ENCODE results near the gene FERMT3. TPM values are rescaled to one million over a fixed set of nuclear protein-coding genes. Genes with fewer than 3 reads are reported as not detected.
A peak's percentile ranks its signal among the peaks of the same experiment; 100 is the strongest.

FERMT3 gene
- total and polyA plus RNA-seq, 2 of the 13 experiments (the other 11 are each of a cell fraction or from before 2014, with no cell fraction given), result 0.29 TPM; not detected in 1

DNA sequence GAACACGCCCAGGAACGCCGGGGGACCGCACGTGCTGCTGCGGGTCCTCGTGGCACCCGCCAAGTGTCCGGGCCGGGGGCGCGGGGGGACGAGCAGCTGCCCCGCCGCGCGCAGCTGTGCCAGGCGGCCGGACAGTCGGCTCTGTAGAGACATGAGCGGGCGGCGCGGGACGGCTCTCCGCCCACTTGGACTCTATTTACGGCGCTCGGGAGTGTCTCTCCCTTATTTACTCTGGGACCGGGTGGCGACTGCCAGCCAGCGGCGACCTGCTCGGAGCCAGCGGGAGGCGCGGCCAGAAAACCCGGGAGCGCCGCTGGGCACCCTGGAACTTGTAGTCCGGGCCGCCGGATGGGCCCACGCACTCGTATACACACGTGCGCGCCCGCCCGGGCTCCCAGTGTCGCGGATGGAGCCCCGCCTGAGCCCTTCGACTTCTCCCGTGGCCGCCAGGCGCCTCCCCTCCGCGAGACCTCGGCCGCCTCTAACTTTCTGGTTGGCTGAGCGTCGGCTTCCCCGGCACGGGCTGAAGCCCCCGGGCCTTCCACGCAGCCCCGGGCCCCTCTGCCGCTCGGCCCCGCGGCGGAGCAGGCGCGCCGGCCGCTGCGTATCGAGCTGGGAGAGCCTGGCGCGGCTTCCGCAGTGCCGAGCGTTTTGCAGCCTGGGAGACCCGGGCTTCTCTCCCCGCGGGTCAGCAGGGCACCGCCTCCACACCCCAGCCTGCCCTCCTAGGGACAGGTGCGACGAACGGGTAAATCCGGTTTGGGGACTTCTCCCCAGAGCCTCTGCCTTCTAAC, 40.5 kb upstream of the FERMT3 start, which contains the start of gene MACROD1 (continued):
- 0 out of 2 replicates have a peak, but pooled peaks have one; percentile 25 for TF ChIP-seq HMGXB3 (CRISPR knock-in tag; IDR thresholded peaks at IDR 0.05; ENCODE audit: borderline replicate concordance)
- peak; percentile 60; the same call in 1 of the 2 replicates for TF ChIP-seq ZBTB7B (CRISPR knock-in tag; IDR thresholded peaks at IDR 0.05)
- TF ChIP-seq, protein P1, sequence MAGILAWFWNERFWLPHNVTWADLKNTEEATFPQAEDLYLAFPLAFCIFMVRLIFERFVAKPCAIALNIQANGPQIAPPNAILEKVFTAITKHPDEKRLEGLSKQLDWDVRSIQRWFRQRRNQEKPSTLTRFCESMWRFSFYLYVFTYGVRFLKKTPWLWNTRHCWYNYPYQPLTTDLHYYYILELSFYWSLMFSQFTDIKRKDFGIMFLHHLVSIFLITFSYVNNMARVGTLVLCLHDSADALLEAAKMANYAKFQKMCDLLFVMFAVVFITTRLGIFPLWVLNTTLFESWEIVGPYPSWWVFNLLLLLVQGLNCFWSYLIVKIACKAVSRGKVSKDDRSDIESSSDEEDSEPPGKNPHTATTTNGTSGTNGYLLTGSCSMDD (CRISPR knock-in tag; IDR thresholded peaks at IDR 0.05), result no peak
- TF ChIP-seq, protein P2, sequence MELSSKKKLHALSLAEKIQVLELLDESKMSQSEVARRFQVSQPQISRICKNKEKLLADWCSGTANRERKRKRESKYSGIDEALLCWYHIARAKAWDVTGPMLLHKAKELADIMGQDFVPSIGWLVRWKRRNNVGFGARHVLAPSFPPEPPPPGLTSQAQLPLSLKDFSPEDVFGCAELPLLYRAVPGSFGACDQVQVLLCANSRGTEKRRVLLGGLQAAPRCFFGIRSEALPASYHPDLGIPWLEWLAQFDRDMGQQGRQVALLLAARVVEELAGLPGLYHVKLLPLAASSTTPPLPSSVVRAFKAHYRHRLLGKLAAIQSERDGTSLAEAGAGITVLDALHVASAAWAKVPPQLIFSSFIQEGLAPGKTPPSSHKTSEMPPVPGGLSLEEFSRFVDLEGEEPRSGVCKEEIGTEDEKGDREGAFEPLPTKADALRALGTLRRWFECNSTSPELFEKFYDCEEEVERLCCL (CRISPR knock-in tag; IDR thresholded peaks at IDR 0.05; ENCODE audit: borderline replicate concordance), result no peak
- TF ChIP-seq ZNF576 (CRISPR knock-in tag; IDR thresholded peaks at IDR 0.05), result no peak
- no peak for TF ChIP-seq ZNF264 (CRISPR knock-in tag; IDR thresholded peaks at IDR 0.05)
- no peak; the same call in 1 of the 2 replicates for TF ChIP-seq CTCF (CRISPR knock-in tag; IDR thresholded peaks at IDR 0.05)
- TF ChIP-seq KLF16 (CRISPR knock-in tag; IDR thresholded peaks at IDR 0.05), result peak in 1 of 2 experiments; percentile 69; a peak in 1 of 4 replicates
- TF ChIP-seq ZNF558 (CRISPR knock-in tag; IDR thresholded peaks at IDR 0.05; ENCODE audit: borderline replicate concordance), result peak; percentile 78; the same call in 1 of the 2 replicates
- TF ChIP-seq ZFYVE20 (CRISPR knock-in tag; IDR thresholded peaks at IDR 0.05; ENCODE audit: borderline replicate concordance, low read depth), result no peak
- no peak for TF ChIP-seq TRIM24 (CRISPR knock-in tag; IDR thresholded peaks at IDR 0.05)
- TF ChIP-seq ZNF784 (CRISPR knock-in tag; IDR thresholded peaks at IDR 0.05; ENCODE audit: borderline replicate concordance), result no peak; the same call in 1 of the 2 replicates
- TF ChIP-seq, protein P3, sequence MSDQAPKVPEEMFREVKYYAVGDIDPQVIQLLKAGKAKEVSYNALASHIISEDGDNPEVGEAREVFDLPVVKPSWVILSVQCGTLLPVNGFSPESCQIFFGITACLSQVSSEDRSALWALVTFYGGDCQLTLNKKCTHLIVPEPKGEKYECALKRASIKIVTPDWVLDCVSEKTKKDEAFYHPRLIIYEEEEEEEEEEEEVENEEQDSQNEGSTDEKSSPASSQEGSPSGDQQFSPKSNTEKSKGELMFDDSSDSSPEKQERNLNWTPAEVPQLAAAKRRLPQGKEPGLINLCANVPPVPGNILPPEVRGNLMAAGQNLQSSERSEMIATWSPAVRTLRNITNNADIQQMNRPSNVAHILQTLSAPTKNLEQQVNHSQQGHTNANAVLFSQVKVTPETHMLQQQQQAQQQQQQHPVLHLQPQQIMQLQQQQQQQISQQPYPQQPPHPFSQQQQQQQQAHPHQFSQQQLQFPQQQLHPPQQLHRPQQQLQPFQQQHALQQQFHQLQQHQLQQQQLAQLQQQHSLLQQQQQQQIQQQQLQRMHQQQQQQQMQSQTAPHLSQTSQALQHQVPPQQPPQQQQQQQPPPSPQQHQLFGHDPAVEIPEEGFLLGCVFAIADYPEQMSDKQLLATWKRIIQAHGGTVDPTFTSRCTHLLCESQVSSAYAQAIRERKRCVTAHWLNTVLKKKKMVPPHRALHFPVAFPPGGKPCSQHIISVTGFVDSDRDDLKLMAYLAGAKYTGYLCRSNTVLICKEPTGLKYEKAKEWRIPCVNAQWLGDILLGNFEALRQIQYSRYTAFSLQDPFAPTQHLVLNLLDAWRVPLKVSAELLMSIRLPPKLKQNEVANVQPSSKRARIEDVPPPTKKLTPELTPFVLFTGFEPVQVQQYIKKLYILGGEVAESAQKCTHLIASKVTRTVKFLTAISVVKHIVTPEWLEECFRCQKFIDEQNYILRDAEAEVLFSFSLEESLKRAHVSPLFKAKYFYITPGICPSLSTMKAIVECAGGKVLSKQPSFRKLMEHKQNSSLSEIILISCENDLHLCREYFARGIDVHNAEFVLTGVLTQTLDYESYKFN (CRISPR knock-in tag; conservative IDR thresholded peaks at IDR 0.05), result 0 out of 2 replicates have a peak, but pooled peaks have one; percentile 13
